ENCODE measurements around the gene MAP7.

The MAP7 gene

GRCh38 chr6:136532030-136532429 is 18.2 kb downstream of the MAP7 start:
- DNase-seq (ENCODE audit: low read depth in 2 of 3, low spot score in 2 of 3), result no peak

- DNase-seq (ENCODE audit: low read depth in 2 of 3, low spot score in 2 of 3), result no peak
Measured at GRCh38 chr6:136529710-136530109, 20.5 kb downstream of the MAP7 start.

GRCh38 chr6:136528477-136528876 is 21.7 kb downstream of the MAP7 start:
- DNase-seq (ENCODE audit: low read depth in 2 of 3, low spot score in 2 of 3), result no peak

- no peak for DNase-seq (ENCODE audit: low read depth in 2 of 3, low spot score in 2 of 3)
Measured at GRCh38 chr6:136527831-136528230, 22.4 kb downstream of the MAP7 start.

GRCh38 chr6:136526937-136527336 is 23.3 kb downstream of the MAP7 start:
- no peak for DNase-seq (ENCODE audit: low read depth in 2 of 3, low spot score in 2 of 3)

- DNase-seq (ENCODE audit: low read depth in 2 of 3, low spot score in 2 of 3), result peak in 1 of 3 experiments; percentile 3
Measured at GRCh38 chr6:136526196-136526930, 23.9 kb downstream of the MAP7 start.

GRCh38 chr6:136525586-136526195 is 24.5 kb downstream of the MAP7 start:
- no peak for DNase-seq (ENCODE audit: low read depth in 2 of 3, low spot score in 2 of 3)

GRCh38 chr6:136524936-136525413 is 25.2 kb downstream of the MAP7 start:
- no peak for DNase-seq (ENCODE audit: low read depth in 2 of 3, low spot score in 2 of 3)

- DNase-seq (ENCODE audit: low read depth in 2 of 3, low spot score in 2 of 3), result no peak
Measured at GRCh38 chr6:136524339-136524935, 25.8 kb downstream of the MAP7 start.

GRCh38 chr6:136523196-136523595 is 27.0 kb downstream of the MAP7 start:
- no peak for DNase-seq (ENCODE audit: low read depth in 2 of 3, low spot score in 2 of 3)

- DNase-seq (ENCODE audit: low read depth in 2 of 3, low spot score in 2 of 3), result no peak
Measured at GRCh38 chr6:136522636-136523035, 27.6 kb downstream of the MAP7 start.

- no peak for DNase-seq (ENCODE audit: low read depth in 2 of 3, low spot score in 2 of 3)
Measured at GRCh38 chr6:136521911-136522310, 28.3 kb downstream of the MAP7 start.

- DNase-seq (ENCODE audit: low read depth in 2 of 3, low spot score in 2 of 3), result no peak
Measured at GRCh38 chr6:136521427-136521826, 28.8 kb downstream of the MAP7 start.

- no peak for DNase-seq (ENCODE audit: low read depth in 2 of 3, low spot score in 2 of 3)
Measured at GRCh38 chr6:136520517-136520916, 29.7 kb downstream of the MAP7 start.

GRCh38 chr6:136517582-136517981 is 32.6 kb downstream of the MAP7 start:
- DNase-seq (ENCODE audit: low read depth in 2 of 3, low spot score in 2 of 3), result no peak

- no peak for DNase-seq (ENCODE audit: low read depth in 2 of 3, low spot score in 2 of 3)
Measured at GRCh38 chr6:136517002-136517401, 33.2 kb downstream of the MAP7 start.

GRCh38 chr6:136514591-136514990 is 35.6 kb downstream of the MAP7 start:
- DNase-seq (ENCODE audit: low read depth in 2 of 3, low spot score in 2 of 3), result no peak

- DNase-seq (ENCODE audit: low read depth in 2 of 3, low spot score in 2 of 3), result no peak
Measured at GRCh38 chr6:136511926-136512325, 38.3 kb downstream of the MAP7 start.

- DNase-seq (ENCODE audit: low read depth in 2 of 3, low spot score in 2 of 3), result no peak
Measured at GRCh38 chr6:136511397-136511796, 38.8 kb downstream of the MAP7 start.

GRCh38 chr6:136510782-136511181 is 39.4 kb downstream of the MAP7 start:
- DNase-seq (ENCODE audit: low read depth in 2 of 3, low spot score in 2 of 3), result no peak

GRCh38 chr6:136510299-136510698 is 39.9 kb downstream of the MAP7 start:
- DNase-seq (ENCODE audit: low read depth in 2 of 3, low spot score in 2 of 3), result no peak

- DNase-seq (ENCODE audit: low read depth in 2 of 3, low spot score in 2 of 3), result no peak
Measured at GRCh38 chr6:136508725-136509392, 41.4 kb downstream of the MAP7 start.

Measured in activated CD8-positive, alpha-beta memory T cell treated with anti-CD3 and anti-CD28 coated beads for 48 hours (primary cell).